ENCODE measurements around the gene CSGALNACT2. TPM values are rescaled to one million over a fixed set of nuclear protein-coding genes. Genes with fewer than 3 reads are reported as not detected.

Gene CSGALNACT2
- total and polyA plus RNA-seq, 4 donors, result 4.1 to 11.0 (median 6.1) TPM

GRCh38 chr10:43110338-43111071, 27.7 kb upstream of the CSGALNACT2 start:
- Histone ChIP-seq H3K4me3 (ENCODE audit: low read depth in 1 of 3, low read length in 3 of 3) (no peak overlapping the region), H3K36me3 (ENCODE audit: control insufficient read depth in 4 of 4, insufficient read depth in 3 of 4, low read depth in 1 of 4, low read length in 3 of 4) (no peaks in the 10 kb centered on the region), H3K27me3 (ENCODE audit: control insufficient read depth in 4 of 4, insufficient read depth in 4 of 4, low read length in 3 of 4) (no peaks in the 10 kb centered on the region), H3K4me1 (ENCODE audit: control insufficient read depth in 4 of 4, insufficient read depth in 4 of 4, low read length in 3 of 4) (peaks cover 0 to 3% (median 1%) of the 10 kb centered on the region in 4 donors), H3K27ac (ENCODE audit: low read depth in 1 of 2, low read length in 2 of 2) (no peak overlapping the region), H3K9ac (ENCODE audit: low read depth in 1 of 2, low read length in 2 of 2) (no peak overlapping the region), H3K9me3 (ENCODE audit: control insufficient read depth in 4 of 4, low read length in 3 of 4) (no peaks in the 10 kb centered on the region)
- TF ChIP-seq JUND (IDR thresholded peaks at IDR 0.05) (no peak), EGR1 (IDR thresholded peaks at IDR 0.05; ENCODE audit: low read depth in 2 of 2) (no peak), ZBTB33 (IDR thresholded peaks at IDR 0.05) (no peak), SP1 (IDR thresholded peaks at IDR 0.05) (no peak), GABPA (IDR thresholded peaks at IDR 0.05 in 1 of 2, conservative IDR thresholded peaks at IDR 0.05 in 1 of 2) (no peak), RXRA (IDR thresholded peaks at IDR 0.05) (no peak), CTCF (IDR thresholded peaks at IDR 0.05; ENCODE audit: low read depth, low read length, missing input control) (no peak), TAF1 (conservative IDR thresholded peaks at IDR 0.05) (no peak), FOXA1 (IDR thresholded peaks at IDR 0.05) (no peak), HNF4A (conservative IDR thresholded peaks at IDR 0.05) (no peak), YY1 (IDR thresholded peaks at IDR 0.05) (no peak), RAD21 (IDR thresholded peaks at IDR 0.05) (no peak)
- WGBS, result 76% methylated on average over 7 of the region's 7 CpGs
- DNase-seq (ENCODE audit: low spot score), result no peak

DNA sequence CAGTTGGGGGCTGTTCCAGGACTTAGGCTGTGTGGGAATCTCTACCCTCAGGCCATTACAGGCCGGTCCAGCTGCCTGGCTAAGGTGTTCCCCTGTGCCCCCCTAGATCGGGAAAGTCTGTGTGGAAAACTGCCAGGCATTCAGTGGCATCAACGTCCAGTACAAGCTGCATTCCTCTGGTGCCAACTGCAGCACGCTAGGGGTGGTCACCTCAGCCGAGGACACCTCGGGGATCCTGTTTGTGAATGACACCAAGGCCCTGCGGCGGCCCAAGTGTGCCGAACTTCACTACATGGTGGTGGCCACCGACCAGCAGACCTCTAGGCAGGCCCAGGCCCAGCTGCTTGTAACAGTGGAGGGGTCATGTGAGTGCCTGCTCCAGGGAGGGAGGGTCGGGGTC, 27.1 kb upstream of the CSGALNACT2 start:
- H3K9ac ChIP-seq (ENCODE audit: low read depth in 1 of 2, low read length in 2 of 2), result no peak overlapping the region
- H3K36me3 ChIP-seq (ENCODE audit: control insufficient read depth in 4 of 4, insufficient read depth in 3 of 4, low read depth in 1 of 4, low read length in 3 of 4), result no peaks in the 10 kb centered on the region
- DNase-seq (ENCODE audit: low spot score), result no peak
- no peaks in the 10 kb centered on the region for H3K9me3 ChIP-seq (ENCODE audit: control insufficient read depth in 4 of 4, low read length in 3 of 4)
- H3K4me3 ChIP-seq (ENCODE audit: low read depth in 1 of 3, low read length in 3 of 3), result no peak overlapping the region
- no peak overlapping the region for H3K27ac ChIP-seq (ENCODE audit: low read depth in 1 of 2, low read length in 2 of 2)
- WGBS, result 89% methylated on average over 11 of the region's 11 CpGs
- no peaks in the 10 kb centered on the region for H3K4me1 ChIP-seq (ENCODE audit: control insufficient read depth in 4 of 4, insufficient read depth in 4 of 4, low read length in 3 of 4)
- H3K27me3 ChIP-seq (ENCODE audit: control insufficient read depth in 4 of 4, insufficient read depth in 4 of 4, low read length in 3 of 4), result no peaks in the 10 kb centered on the region
- TF ChIP-seq HNF4G (IDR thresholded peaks at IDR 0.05) (no peak), RXRA (IDR thresholded peaks at IDR 0.05) (no peak), CTCF (IDR thresholded peaks at IDR 0.05; ENCODE audit: low read depth, low read length, missing input control) (no peak), SP1 (IDR thresholded peaks at IDR 0.05) (no peak), TAF1 (conservative IDR thresholded peaks at IDR 0.05) (no peak), ZBTB33 (IDR thresholded peaks at IDR 0.05) (no peak), FOXA1 (IDR thresholded peaks at IDR 0.05) (no peak), FOXA2 (IDR thresholded peaks at IDR 0.05) (no peak), JUND (IDR thresholded peaks at IDR 0.05) (no peak), NR2F2 (IDR thresholded peaks at IDR 0.05) (no peak), GABPA (IDR thresholded peaks at IDR 0.05 in 1 of 2, conservative IDR thresholded peaks at IDR 0.05 in 1 of 2) (no peak), YY1 (IDR thresholded peaks at IDR 0.05) (no peak), HNF4A (conservative IDR thresholded peaks at IDR 0.05) (no peak), EGR1 (IDR thresholded peaks at IDR 0.05; ENCODE audit: low read depth in 2 of 2) (no peak)
- TF ChIP-seq, protein P1, sequence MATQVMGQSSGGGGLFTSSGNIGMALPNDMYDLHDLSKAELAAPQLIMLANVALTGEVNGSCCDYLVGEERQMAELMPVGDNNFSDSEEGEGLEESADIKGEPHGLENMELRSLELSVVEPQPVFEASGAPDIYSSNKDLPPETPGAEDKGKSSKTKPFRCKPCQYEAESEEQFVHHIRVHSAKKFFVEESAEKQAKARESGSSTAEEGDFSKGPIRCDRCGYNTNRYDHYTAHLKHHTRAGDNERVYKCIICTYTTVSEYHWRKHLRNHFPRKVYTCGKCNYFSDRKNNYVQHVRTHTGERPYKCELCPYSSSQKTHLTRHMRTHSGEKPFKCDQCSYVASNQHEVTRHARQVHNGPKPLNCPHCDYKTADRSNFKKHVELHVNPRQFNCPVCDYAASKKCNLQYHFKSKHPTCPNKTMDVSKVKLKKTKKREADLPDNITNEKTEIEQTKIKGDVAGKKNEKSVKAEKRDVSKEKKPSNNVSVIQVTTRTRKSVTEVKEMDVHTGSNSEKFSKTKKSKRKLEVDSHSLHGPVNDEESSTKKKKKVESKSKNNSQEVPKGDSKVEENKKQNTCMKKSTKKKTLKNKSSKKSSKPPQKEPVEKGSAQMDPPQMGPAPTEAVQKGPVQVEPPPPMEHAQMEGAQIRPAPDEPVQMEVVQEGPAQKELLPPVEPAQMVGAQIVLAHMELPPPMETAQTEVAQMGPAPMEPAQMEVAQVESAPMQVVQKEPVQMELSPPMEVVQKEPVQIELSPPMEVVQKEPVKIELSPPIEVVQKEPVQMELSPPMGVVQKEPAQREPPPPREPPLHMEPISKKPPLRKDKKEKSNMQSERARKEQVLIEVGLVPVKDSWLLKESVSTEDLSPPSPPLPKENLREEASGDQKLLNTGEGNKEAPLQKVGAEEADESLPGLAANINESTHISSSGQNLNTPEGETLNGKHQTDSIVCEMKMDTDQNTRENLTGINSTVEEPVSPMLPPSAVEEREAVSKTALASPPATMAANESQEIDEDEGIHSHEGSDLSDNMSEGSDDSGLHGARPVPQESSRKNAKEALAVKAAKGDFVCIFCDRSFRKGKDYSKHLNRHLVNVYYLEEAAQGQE (IDR thresholded peaks at IDR 0.05), result no peak
- TF ChIP-seq, protein P2, sequence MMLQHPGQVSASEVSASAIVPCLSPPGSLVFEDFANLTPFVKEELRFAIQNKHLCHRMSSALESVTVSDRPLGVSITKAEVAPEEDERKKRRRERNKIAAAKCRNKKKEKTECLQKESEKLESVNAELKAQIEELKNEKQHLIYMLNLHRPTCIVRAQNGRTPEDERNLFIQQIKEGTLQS (IDR thresholded peaks at IDR 0.05), result no peak
- TF ChIP-seq, protein P3, sequence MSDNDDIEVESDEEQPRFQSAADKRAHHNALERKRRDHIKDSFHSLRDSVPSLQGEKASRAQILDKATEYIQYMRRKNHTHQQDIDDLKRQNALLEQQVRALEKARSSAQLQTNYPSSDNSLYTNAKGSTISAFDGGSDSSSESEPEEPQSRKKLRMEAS (IDR thresholded peaks at IDR 0.05), result no peak
